Measurements from ENCODE around the gene GABBR1. TPM values are rescaled to one million over a fixed set of nuclear protein-coding genes. Genes with fewer than 3 reads are reported as not detected.

The GABBR1 gene
- total RNA-seq, 1 experiment from 2014 or later: 2.1 TPM

GRCh38 chr6:29566856-29567255 lies 66.1 kb downstream of the GABBR1 start:
- DNase-seq (ENCODE audit: low read depth): no peak

DNA sequence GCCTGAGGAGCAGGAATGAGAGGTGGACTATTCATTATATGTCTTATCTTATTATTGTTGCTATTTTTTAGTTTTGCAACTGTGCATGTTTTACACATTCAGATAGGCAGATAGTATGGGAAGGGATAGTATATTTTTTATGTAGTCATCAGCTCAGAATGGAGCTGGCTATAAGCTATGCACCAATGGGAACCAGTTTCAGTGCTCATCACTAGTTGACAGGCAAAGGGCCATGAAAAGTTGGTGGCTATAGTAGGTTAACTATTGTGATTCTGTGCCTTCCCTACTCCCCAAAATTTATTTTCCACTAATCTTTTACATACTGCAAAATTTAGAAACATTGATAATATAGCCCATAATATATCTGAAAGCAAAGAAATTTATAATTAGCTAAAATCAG lies 68.1 kb downstream of the GABBR1 start:
- DNase-seq (ENCODE audit: low read depth): no peak

- DNase-seq (ENCODE audit: low read depth): no peak
Observed at GRCh38 chr6:29563435-29563965, 69.5 kb downstream of the GABBR1 start.

GRCh38 chr6:29561606-29562181 lies 71.3 kb downstream of the GABBR1 start:
- DNase-seq (ENCODE audit: low read depth): peak; percentile 27

GRCh38 chr6:29561091-29561490 lies 71.9 kb downstream of the GABBR1 start:
- no peak for DNase-seq (ENCODE audit: low read depth)

GRCh38 chr6:29559524-29560287 lies 73.3 kb downstream of the GABBR1 start, which contains the start of gene UBD:
UBD (minus strand) TSS chr6:29559732; CDS start chr6:29559701, 31 bp downstream.
- no peak for DNase-seq (ENCODE audit: low read depth)

DNA sequence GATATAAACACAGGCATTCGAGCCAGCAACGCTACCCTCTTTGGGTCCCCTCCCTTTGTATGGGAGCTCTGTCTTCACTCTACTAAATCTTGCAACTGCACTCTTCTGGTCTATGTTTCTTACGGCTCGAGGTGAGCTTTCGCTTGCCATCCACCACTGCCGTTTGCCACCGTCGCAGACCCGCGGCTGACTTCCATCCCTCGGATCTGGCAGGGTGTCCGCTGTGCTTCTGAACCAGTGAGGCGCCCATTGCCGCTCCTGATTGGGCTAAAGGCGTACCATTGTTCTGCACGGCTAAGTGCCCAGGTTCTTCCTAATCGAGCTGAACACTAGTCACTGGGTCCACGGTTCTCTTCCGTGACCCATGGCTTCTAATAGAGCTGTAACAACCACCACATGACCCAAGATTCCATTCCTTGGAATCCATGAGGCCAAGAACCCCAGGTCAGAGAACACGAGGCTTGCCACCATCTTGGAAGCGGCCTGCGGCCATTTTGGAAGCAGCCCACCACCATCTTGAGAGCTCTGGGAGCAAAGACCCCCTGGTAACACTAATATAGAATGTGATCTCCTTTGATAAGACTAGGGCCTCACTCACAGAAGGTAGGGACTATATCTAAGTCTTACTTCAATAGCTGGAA lies 74.4 kb downstream of the GABBR1 start:
- no peak for DNase-seq (ENCODE audit: low read depth)

- DNase-seq (ENCODE audit: low read depth): no peak
Observed at GRCh38 chr6:29557320-29557719, 75.7 kb downstream of the GABBR1 start.

GRCh38 chr6:29554764-29555163 lies 78.2 kb downstream of the GABBR1 start:
- DNase-seq (ENCODE audit: low read depth): no peak

- DNase-seq (ENCODE audit: low read depth): no peak
Observed at GRCh38 chr6:29553268-29554057, 79.5 kb downstream of the GABBR1 start.

DNA sequence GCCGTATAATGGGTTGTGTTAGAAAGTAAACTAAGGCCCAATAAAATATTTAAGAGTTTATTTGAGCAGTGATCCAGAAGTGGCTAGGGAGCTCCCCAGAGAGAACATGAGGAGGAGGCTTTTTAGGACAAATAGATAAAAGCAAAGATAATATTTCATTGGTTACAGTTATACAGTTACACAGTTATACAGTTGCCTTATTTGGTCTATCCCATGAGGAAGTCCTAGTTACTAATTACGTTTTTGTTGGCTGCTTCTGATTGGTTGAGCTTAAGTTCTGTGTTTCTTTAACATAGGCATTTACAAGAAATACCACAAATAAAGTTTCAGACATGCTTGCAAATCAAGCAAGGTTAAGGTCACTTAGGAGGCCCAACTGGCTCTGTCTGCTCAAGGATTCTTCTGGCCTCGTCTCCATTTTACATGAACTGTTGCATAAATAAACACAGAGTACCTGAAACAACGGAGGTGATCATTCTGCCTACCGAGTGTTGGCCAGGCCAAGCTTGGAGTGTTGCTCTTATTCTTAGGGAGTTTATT lies 80.4 kb downstream of the GABBR1 start:
- DNase-seq (ENCODE audit: low read depth): peak; percentile 69

GRCh38 chr6:29547573-29547972 lies 85.4 kb downstream of the GABBR1 start:
- no peak for DNase-seq (ENCODE audit: low read depth)

DNA sequence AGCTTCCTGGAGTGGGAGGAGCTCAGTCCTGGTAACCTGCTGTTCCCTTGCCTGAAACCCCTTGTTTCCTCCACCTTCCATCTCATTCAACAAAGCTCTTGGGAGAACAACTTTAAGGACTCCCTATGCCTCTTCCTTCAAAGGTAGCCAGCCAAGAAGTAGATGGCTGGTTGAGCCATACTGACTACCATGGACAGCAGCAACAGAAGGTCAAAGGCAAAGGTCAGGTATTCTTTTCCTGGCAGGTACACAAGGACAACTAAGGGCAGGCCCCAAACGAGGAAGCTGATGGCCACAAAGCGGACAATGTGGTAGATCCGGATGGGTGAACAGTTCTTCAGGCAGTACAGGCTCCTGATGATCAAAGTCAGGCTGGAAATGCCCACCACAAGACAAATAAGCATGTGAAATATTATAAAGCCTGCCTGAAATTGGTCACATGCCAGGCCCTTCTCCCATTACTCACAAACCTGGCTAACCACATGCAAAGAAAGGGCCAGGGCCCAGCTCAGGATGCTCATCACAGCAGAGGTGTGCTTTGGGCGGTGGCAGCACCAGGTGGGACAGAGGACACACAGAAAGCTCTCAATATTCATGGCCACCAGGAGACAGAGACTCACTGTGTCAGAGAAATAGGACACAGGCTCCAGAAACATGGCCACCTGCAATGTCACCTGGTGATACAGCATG lies 95.1 kb downstream of the GABBR1 start:
- no peak for DNase-seq (ENCODE audit: low read depth)

- no peak for DNase-seq (ENCODE audit: low read depth)
Observed at GRCh38 chr6:29532320-29532951, 100.5 kb downstream of the GABBR1 start.

GRCh38 chr6:29531668-29532067 lies 101.3 kb downstream of the GABBR1 start:
- DNase-seq (ENCODE audit: low read depth): peak; percentile 68

GRCh38 chr6:29530671-29531310 lies 102.2 kb downstream of the GABBR1 start:
- no peak for DNase-seq (ENCODE audit: low read depth)

- no peak for DNase-seq (ENCODE audit: low read depth)
Observed at GRCh38 chr6:29529956-29530355, 103.0 kb downstream of the GABBR1 start.

DNA sequence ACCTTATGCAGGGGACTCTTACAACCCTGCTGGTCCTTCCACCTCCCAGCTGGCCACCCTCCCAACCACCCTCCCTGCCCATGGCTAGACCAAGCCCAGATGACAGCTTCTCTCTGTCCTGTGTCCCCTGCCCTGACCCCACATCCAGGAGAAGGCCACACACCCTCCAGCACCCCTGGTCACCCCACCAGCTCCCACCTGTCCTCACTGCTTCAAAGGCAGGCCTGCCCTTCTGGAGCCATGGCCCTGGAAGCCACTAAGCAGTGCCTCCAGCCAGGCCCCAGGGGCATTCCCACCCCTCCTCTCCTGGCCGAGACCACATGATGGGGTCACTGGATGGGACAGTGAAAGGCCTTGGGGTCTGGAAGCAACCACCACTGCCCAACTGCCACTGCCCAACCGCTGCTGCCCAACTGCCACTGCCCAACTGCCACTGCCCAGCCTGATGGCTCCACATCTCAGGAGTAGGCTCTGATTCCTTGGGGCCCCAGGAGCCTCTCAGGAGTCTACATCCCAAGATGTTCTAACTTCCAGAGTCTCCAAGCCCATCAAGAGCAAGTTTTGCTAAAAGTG lies 103.9 kb downstream of the GABBR1 start:
- DNase-seq (ENCODE audit: low read depth): no peak

DNA sequence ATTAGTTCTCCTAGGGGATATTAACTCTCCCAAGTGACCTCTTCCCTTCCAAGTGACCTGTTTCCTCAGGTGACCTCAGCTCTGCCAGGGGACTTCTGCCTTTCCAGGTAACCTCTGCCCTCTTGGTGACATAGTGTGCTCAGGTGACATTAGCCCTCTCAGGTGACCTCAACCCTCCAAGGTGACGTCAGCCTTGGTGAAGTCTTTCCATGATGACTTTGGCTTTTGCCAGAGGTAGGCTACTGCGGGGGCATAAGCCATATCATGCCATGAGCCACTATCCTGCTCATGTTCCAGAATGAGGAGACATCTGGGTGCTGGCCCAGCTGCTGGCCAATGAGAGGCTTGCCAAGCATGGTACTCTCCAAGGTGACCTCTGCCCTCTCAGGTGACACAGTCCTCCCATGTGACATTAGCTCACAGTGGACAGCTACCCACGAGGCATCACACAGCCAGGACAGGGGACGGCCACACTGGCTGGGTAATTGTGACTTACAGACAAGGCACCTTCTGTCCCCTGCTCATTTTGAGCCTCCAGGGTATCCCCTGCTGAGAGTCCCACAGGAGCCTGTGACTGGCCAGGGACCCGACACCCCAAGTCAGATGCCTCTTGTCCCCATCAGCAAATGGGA lies 104.6 kb downstream of the GABBR1 start:
- no peak for DNase-seq (ENCODE audit: low read depth)

All from M059J (cell line).